Activated naive CD4-positive, alpha-beta T cell treated with anti-CD3 and anti-CD28 coated beads, Interleukin-2, amount 10 ng/mL, durations not matched to agents 7 days and 5 days (primary cell): Measurements from ENCODE around the gene NUTM2D.
"Not testable (repeated sequence)": the region's sequence is repeated elsewhere in the genome, so short reads cannot be mapped to it uniquely, and the experiment has no call there.

Experiments
- CTCF ChIA-PET: fragments of 350-600 bp; sonication (Branson Sonifier 250); formaldehyde crosslinking; loops from one replicate; lab custom pipeline; 2021; ENCODE audit warnings: antibody characterized with exemption; lab: Charles Lee
- DNase-seq: peaks from one replicate; pipeline ENCODE4 v3.0.0-alpha.2; 2020
- H3K27ac Mint-ChIP-seq: one replicate; pipeline ENCODE4 v1.8.0; 2021; ENCODE audit warnings: mild to moderate bottlenecking, moderate library complexity, mixed read lengths
- H3K27me3 Mint-ChIP-seq: one replicate; pipeline ENCODE4 v1.8.0; 2021; ENCODE audit warnings: mild to moderate bottlenecking, mixed read lengths
- H3K36me3 Mint-ChIP-seq: one replicate; pipeline ENCODE4 v1.8.0; 2021; ENCODE audit warnings: mixed read lengths
- H3K4me1 Mint-ChIP-seq: one replicate; pipeline ENCODE4 v1.8.0; 2021; ENCODE audit warnings: mixed read lengths
- H3K4me3 Mint-ChIP-seq: one replicate; pipeline ENCODE4 v1.8.0; 2021; ENCODE audit warnings: mild to moderate bottlenecking, moderate library complexity, mixed read lengths
- H3K9me3 Mint-ChIP-seq: one replicate; pipeline ENCODE4 v1.8.0; 2021; ENCODE audit warnings: mixed read lengths

NUTM2D gene

DNA sequence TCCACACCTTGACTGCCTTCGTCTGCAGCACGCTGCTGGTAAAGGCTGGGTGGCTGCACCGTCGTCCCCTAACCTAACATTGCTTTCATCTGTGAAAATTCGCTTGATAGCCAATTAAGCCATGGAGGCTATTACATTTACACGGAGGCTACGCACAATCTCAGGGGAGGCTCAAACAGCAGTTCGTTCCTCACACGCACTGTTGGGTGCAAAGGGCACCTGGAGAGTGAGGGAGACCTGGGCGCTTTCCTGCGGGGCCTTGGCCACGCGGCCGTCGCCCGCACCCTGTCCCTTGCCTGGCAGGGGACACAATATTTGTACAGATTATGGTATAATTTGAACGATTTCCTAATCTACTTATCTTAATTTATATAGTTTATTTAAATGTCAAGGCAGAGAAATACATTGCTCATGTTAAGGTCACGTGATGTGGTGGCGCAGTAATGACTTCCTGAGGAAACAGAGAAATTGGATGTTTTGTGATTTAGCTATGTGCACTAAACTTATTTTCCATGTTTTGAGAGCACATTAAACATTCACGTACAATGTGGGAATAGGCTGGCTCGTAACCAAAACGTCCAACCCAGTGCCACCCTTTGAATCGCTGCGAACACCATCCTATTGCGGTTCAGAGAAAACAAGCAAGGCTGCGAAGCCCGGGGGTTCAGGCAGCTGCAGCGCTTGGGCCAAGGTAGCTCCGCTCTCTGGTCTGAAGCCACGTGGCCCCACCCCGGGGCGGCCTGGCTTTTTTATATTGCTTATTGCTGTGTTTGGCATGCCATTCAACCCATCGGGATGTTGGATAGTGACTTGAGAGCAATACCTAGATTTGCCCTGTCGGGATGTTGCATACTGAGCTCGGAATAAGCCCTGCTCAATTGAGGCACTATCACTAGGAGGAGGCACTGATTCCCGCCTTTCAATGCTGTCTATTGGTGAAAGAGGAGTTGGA lies 50.2 kb downstream of the NUTM2D start:
- H3K27ac Mint-ChIP-seq, H3K36me3 Mint-ChIP-seq, H3K4me1 Mint-ChIP-seq, H3K9me3 Mint-ChIP-seq, DNase-seq, CTCF ChIA-PET: not testable (repeated sequence)
- Mint-ChIP-seq H3K4me3 (peak overlapping the region; percentile 47), H3K27me3 (peaks cover 14% of the 10 kb centered on the region)

DNA sequence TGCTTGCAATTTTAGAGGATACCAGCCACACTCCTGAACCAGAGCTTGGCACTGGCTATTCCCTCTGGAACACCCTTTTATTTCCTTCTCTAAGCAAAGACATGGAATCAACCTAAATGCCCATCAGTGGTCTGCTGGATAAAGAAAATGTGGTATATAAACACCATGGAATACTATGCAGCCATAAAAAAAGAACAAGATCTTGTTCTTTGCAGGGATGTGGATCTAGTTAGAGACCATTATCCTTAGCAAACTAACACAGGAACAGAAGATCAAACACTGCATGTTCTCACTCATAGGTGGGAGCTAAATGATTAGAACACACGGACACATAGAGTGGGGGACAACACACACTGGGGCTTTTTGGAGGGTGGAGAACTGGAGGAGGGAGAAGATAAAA lies 56.4 kb downstream of the NUTM2D start:
- H3K4me1 Mint-ChIP-seq, H3K36me3 Mint-ChIP-seq, H3K27me3 Mint-ChIP-seq, H3K9me3 Mint-ChIP-seq, CTCF ChIA-PET, DNase-seq, H3K27ac Mint-ChIP-seq, H3K4me3 Mint-ChIP-seq: not testable (repeated sequence)
